Measurements from ENCODE around the gene MOV10L1.

GRCh38 chr22:50071432-50072166 lies 18.2 kb upstream of the MOV10L1 start:
- no peak for TF ChIP-seq EZH2phosphoT487 (IDR thresholded peaks at IDR 0.05; ENCODE audit: low read depth)
- TF ChIP-seq, protein P1, sequence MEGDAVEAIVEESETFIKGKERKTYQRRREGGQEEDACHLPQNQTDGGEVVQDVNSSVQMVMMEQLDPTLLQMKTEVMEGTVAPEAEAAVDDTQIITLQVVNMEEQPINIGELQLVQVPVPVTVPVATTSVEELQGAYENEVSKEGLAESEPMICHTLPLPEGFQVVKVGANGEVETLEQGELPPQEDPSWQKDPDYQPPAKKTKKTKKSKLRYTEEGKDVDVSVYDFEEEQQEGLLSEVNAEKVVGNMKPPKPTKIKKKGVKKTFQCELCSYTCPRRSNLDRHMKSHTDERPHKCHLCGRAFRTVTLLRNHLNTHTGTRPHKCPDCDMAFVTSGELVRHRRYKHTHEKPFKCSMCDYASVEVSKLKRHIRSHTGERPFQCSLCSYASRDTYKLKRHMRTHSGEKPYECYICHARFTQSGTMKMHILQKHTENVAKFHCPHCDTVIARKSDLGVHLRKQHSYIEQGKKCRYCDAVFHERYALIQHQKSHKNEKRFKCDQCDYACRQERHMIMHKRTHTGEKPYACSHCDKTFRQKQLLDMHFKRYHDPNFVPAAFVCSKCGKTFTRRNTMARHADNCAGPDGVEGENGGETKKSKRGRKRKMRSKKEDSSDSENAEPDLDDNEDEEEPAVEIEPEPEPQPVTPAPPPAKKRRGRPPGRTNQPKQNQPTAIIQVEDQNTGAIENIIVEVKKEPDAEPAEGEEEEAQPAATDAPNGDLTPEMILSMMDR (IDR thresholded peaks at IDR 0.05; ENCODE audit: low read depth, low read length) = no peak
